Measurements from ENCODE around the gene PGM1. TPM values are rescaled to one million over a fixed set of nuclear protein-coding genes. Genes with fewer than 3 reads are reported as not detected.

Gene PGM1
- total RNA-seq, 2 donors from 2014 or later = 114 to 120 TPM

- DNase-seq (no peak), ATAC-seq (no peak)
- intact Hi-C loops (cut with DNase I, micrococcal nuclease) = no loop called here
Observed at GRCh38 chr1:63595435-63595834, 2.2 kb downstream of the PGM1 start.

- ATAC-seq (no peak), DNase-seq (no peak)
- intact Hi-C loops (cut with DNase I, micrococcal nuclease) = no loop called here
Observed at GRCh38 chr1:63599799-63600198, 6.6 kb downstream of the PGM1 start.

GRCh38 chr1:63600248-63600647 lies 7.0 kb downstream of the PGM1 start:
- DNase-seq (no peak), ATAC-seq (no peak)
- intact Hi-C loops (cut with DNase I, micrococcal nuclease) = no loop called here

- DNase-seq (no peak), ATAC-seq (no peak)
- intact Hi-C loops (cut with DNase I, micrococcal nuclease) = no loop called here
Observed at GRCh38 chr1:63601061-63601460, 7.8 kb downstream of the PGM1 start.

GRCh38 chr1:63601463-63601862 lies 8.3 kb downstream of the PGM1 start:
- intact Hi-C loops (cut with DNase I, micrococcal nuclease) = no loop called here
- ATAC-seq = no peak
- no peak for DNase-seq

- DNase-seq = no peak
- ATAC-seq = no peak
- intact Hi-C loops (cut with DNase I, micrococcal nuclease) = no loop called here
Observed at GRCh38 chr1:63601912-63602311, 8.7 kb downstream of the PGM1 start.

GRCh38 chr1:63602629-63603028 lies 9.4 kb downstream of the PGM1 start:
- intact Hi-C loops (cut with DNase I, micrococcal nuclease) = no loop called here
- DNase-seq = no peak
- ATAC-seq = no peak

- intact Hi-C loops (cut with DNase I, micrococcal nuclease) = no loop called here
- ATAC-seq = no peak
Observed at GRCh38 chr1:63603810-63604209, 10.6 kb downstream of the PGM1 start.

GRCh38 chr1:63607322-63607721 lies 14.1 kb downstream of the PGM1 start:
- no peak for DNase-seq
- intact Hi-C loops (cut with DNase I, micrococcal nuclease) = no loop called here
- ATAC-seq = no peak

More at GRCh38 chr1:63603810-63604209, 10.6 kb downstream of the PGM1 start:
- DNase-seq = no peak

GRCh38 chr1:63611231-63611630 lies 18.0 kb downstream of the PGM1 start:
- ATAC-seq (no peak), DNase-seq (no peak)

GRCh38 chr1:63612564-63612963 lies 19.4 kb downstream of the PGM1 start:
- ATAC-seq = no peak
- DNase-seq = no peak
- intact Hi-C loops (cut with DNase I, micrococcal nuclease) = loop anchor here in 1 of 2 donors (5.0 kb wide), 1 partner anchor 635 kb away; no protein-coding TSS in a partner anchor

More at GRCh38 chr1:63611231-63611630, 18.0 kb downstream of the PGM1 start:
- intact Hi-C loops (cut with DNase I, micrococcal nuclease) = loop anchor here in 1 of 2 donors (5.0 kb wide), 1 partner anchor 636 kb away; no protein-coding TSS in a partner anchor

- ATAC-seq (no peak), DNase-seq (no peak)
- intact Hi-C loops (cut with DNase I, micrococcal nuclease) = loop anchor here in 1 of 2 donors (5.0 kb wide), 1 partner anchor 634 kb away; no protein-coding TSS in a partner anchor
Observed at GRCh38 chr1:63612971-63613370, 19.8 kb downstream of the PGM1 start.

GRCh38 chr1:63615768-63616420 lies 22.7 kb downstream of the PGM1 start:
- DNase-seq (peak; percentile 28 to 40), ATAC-seq (peak; percentile 70)

GRCh38 chr1:63617450-63617849 lies 24.2 kb downstream of the PGM1 start:
- intact Hi-C loops (cut with DNase I, micrococcal nuclease) = loop anchor here in 1 of 2 donors (5.0 kb wide), 1 partner anchor 520 kb away; no protein-coding TSS in a partner anchor
- ATAC-seq (no peak), DNase-seq (no peak)

More at GRCh38 chr1:63615768-63616420, 22.7 kb downstream of the PGM1 start:
- intact Hi-C loops (cut with DNase I, micrococcal nuclease) = loop anchor here in 1 of 2 donors (5.0 kb wide), 1 partner anchor 521 kb away; no protein-coding TSS in a partner anchor

GRCh38 chr1:63618011-63618410 lies 24.8 kb downstream of the PGM1 start:
- intact Hi-C loops (cut with DNase I, micrococcal nuclease) = loop anchor here in 1 of 2 donors (5.0 kb wide), 1 partner anchor 519 kb away; no protein-coding TSS in a partner anchor
- no peak for ATAC-seq
- no peak for DNase-seq

- intact Hi-C loops (cut with DNase I, micrococcal nuclease) = loop anchor here in 1 of 2 donors (5.0 kb wide), 1 partner anchor 518 kb away; no protein-coding TSS in a partner anchor
- DNase-seq (no peak), ATAC-seq (no peak)
Observed at GRCh38 chr1:63619558-63619957, 26.3 kb downstream of the PGM1 start.

- intact Hi-C loops (cut with DNase I, micrococcal nuclease) = no loop called here
- no peak for DNase-seq
- ATAC-seq = no peak
Observed at GRCh38 chr1:63620671-63621070, 27.5 kb downstream of the PGM1 start.

- no peak for ATAC-seq
- no peak for DNase-seq
- intact Hi-C loops (cut with DNase I, micrococcal nuclease) = no loop called here
Observed at GRCh38 chr1:63621075-63621474, 27.9 kb downstream of the PGM1 start.

GRCh38 chr1:63621698-63622097 lies 28.5 kb downstream of the PGM1 start:
- intact Hi-C loops (cut with DNase I, micrococcal nuclease) = no loop called here
- no peak for ATAC-seq

GRCh38 chr1:63622849-63623566 lies 29.8 kb downstream of the PGM1 start:
- DNase-seq (no peak), ATAC-seq (no peak)
- intact Hi-C loops (cut with DNase I, micrococcal nuclease) = no loop called here

More at GRCh38 chr1:63621698-63622097, 28.5 kb downstream of the PGM1 start:
- DNase-seq = no peak
